ENCODE results near the gene SENP3.

The SENP3 gene

DNA sequence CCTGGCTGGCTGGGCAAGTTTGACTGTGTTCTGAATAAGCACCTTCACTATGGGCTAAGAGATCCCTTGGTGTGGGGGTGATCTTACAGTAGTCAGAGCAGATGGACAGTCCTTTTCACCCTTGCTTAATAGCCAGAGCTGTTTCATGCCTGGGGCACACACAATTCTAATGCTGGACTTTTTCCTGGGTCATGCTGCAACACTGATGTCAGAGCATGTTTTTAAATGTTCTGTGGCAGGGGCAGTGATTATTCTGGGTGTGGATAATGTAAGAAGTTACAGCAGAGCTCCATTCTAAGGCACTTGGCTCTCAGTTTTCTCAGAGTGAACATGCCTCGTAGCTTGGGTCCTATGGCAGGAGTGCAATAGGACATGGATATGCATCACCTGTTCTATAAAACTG, 13.8 kb downstream of the SENP3 start:
- TF ChIP-seq, protein P1, sequence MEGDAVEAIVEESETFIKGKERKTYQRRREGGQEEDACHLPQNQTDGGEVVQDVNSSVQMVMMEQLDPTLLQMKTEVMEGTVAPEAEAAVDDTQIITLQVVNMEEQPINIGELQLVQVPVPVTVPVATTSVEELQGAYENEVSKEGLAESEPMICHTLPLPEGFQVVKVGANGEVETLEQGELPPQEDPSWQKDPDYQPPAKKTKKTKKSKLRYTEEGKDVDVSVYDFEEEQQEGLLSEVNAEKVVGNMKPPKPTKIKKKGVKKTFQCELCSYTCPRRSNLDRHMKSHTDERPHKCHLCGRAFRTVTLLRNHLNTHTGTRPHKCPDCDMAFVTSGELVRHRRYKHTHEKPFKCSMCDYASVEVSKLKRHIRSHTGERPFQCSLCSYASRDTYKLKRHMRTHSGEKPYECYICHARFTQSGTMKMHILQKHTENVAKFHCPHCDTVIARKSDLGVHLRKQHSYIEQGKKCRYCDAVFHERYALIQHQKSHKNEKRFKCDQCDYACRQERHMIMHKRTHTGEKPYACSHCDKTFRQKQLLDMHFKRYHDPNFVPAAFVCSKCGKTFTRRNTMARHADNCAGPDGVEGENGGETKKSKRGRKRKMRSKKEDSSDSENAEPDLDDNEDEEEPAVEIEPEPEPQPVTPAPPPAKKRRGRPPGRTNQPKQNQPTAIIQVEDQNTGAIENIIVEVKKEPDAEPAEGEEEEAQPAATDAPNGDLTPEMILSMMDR (IDR thresholded peaks at IDR 0.05; ENCODE audit: insufficient read depth, low read length, poor library complexity, severe bottlenecking): no peak
- Histone ChIP-seq H3K27me3 (replicated peaks; ENCODE audit: control insufficient read depth, insufficient read depth, low read length) (no peaks in the 10 kb centered on the region), H3K36me3 (ENCODE audit: control insufficient read depth, insufficient read depth, low read length) (peaks cover 39% of the 10 kb centered on the region), H3K4me3 (replicated peaks; ENCODE audit: low read depth, low read length) (peak overlapping the region; percentile 27)
- no peak for DNase-seq (ENCODE audit: extremely low read depth, insufficient read length)

GRCh38 chr17:7575959-7576358, 14.2 kb downstream of the SENP3 start:
- no peak for DNase-seq (ENCODE audit: extremely low read depth, insufficient read length)
- TF ChIP-seq, protein P1 (IDR thresholded peaks at IDR 0.05; ENCODE audit: insufficient read depth, low read length, poor library complexity, severe bottlenecking): no peak
- Histone ChIP-seq H3K36me3 (ENCODE audit: control insufficient read depth, insufficient read depth, low read length) (peaks cover 40% of the 10 kb centered on the region), H3K27me3 (replicated peaks; ENCODE audit: control insufficient read depth, insufficient read depth, low read length) (no peaks in the 10 kb centered on the region), H3K4me3 (replicated peaks; ENCODE audit: low read depth, low read length) (no peak overlapping the region)

DNA sequence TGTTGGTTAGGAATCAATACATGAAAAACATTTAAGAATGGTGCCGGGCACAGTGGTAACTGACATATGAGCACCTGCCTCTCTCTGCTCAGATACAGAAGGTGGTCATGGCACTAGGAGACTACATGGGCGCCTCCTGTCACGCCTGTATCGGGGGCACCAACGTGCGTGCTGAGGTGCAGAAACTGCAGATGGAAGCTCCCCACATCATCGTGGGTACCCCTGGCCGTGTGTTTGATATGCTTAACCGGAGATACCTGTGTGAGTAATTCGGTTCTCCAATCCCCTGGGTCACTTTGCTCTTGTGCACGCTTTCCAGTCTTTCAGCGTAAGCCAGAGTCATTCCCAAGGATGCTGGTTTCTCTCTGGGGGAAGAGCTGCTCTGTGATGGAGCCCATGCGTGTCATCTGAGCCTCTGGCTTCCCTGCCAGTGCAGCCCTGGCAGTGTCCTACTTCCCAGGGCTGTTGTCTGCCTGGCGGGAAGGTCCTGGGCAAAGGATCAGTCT, 14.8 kb downstream of the SENP3 start:
- Histone ChIP-seq H3K4me3 (replicated peaks; ENCODE audit: low read depth, low read length) (no peak overlapping the region), H3K27me3 (replicated peaks; ENCODE audit: control insufficient read depth, insufficient read depth, low read length) (no peaks in the 10 kb centered on the region), H3K36me3 (ENCODE audit: control insufficient read depth, insufficient read depth, low read length) (peaks cover 36% of the 10 kb centered on the region)
- TF ChIP-seq, protein P1 (IDR thresholded peaks at IDR 0.05; ENCODE audit: insufficient read depth, low read length, poor library complexity, severe bottlenecking): no peak
- DNase-seq (ENCODE audit: extremely low read depth, insufficient read length): no peak

GRCh38 chr17:7577327-7578199, 15.8 kb downstream of the SENP3 start:
- DNase-seq (ENCODE audit: extremely low read depth, insufficient read length): no peak
- H3K4me3 ChIP-seq (replicated peaks; ENCODE audit: low read depth, low read length): no peak overlapping the region
- no peaks in the 10 kb centered on the region for H3K27me3 ChIP-seq (replicated peaks; ENCODE audit: control insufficient read depth, insufficient read depth, low read length)
- TF ChIP-seq, protein P1 (IDR thresholded peaks at IDR 0.05; ENCODE audit: insufficient read depth, low read length, poor library complexity, severe bottlenecking): no peak
- H3K36me3 ChIP-seq (ENCODE audit: control insufficient read depth, insufficient read depth, low read length): peaks cover 36% of the 10 kb centered on the region

- DNase-seq (ENCODE audit: extremely low read depth, insufficient read length): peak; percentile 73
- Histone ChIP-seq H3K36me3 (ENCODE audit: control insufficient read depth, insufficient read depth, low read length) (peaks cover 34% of the 10 kb centered on the region), H3K27me3 (replicated peaks; ENCODE audit: control insufficient read depth, insufficient read depth, low read length) (no peaks in the 10 kb centered on the region), H3K4me3 (replicated peaks; ENCODE audit: low read depth, low read length) (peak within 1 kb of the TSS; percentile 1; the same call in 1 of the 2 replicates)
- TF ChIP-seq, protein P1 (IDR thresholded peaks at IDR 0.05; ENCODE audit: insufficient read depth, low read length, poor library complexity, severe bottlenecking): no peak
Measured at GRCh38 chr17:7579001-7579833, 17.5 kb downstream of the SENP3 start, which contains the start of gene CD68. Gene CD68, plus strand, starts transcription at chr17:7579638. Its CDS starts 40 bp downstream, at chr17:7579678.
